Smooth muscle cell (in vitro differentiated cells): ENCODE results near the gene EPHB1. TPM values are rescaled to one million over a fixed set of nuclear protein-coding genes. Genes with fewer than 3 reads are reported as not detected.

Source experiments
- DNase-seq: peaks from one replicate; lab custom pipeline; 2025; ENCODE audit not compliant: unreplicated experiment; lab: John Stamatoyannopoulos, UW
- H2AFZ ChIP-seq: fragments of 200-600 bp; sonication (generic); 2 replicates; pipeline ENCODE4 v1.6.0; 2016; ENCODE audit warnings: antibody characterized with exemption, low read depth, mild to moderate bottlenecking
- H3F3A ChIP-seq: fragments of 200-600 bp; sonication (generic); 2 replicates; pipeline ENCODE4 v1.6.0; 2017; ENCODE audit warnings: antibody characterized with exemption, low read depth
- H3K27ac ChIP-seq: fragments of 200-600 bp; sonication (generic); 2 replicates; pipeline ENCODE4 v1.5.1; 2016; ENCODE audit warnings: low read depth, mild to moderate bottlenecking
- H3K27me3 ChIP-seq: fragments of 200-600 bp; sonication (generic); 2 replicates; pipeline ENCODE4 v1.6.1; 2016; ENCODE audit warnings: low read depth, mild to moderate bottlenecking
- H3K36me3 ChIP-seq: fragments of 200-600 bp; sonication (generic); 2 replicates; pipeline ENCODE4 v1.5.1; 2016; ENCODE audit warnings: low read depth
- H3K4me1 ChIP-seq: fragments of 200-600 bp; sonication (generic); 2 replicates; pipeline ENCODE4 v1.5.1; 2016; ENCODE audit warnings: low read depth
- H3K4me2 ChIP-seq: fragments of 200-600 bp; sonication (generic); 2 replicates; pipeline ENCODE4 v1.6.0; 2016; ENCODE audit warnings: mild to moderate bottlenecking
- H3K4me3 ChIP-seq: fragments of 200-600 bp; sonication (generic); 2 replicates; pipeline ENCODE4 v1.5.1; 2016; ENCODE audit warnings: mild to moderate bottlenecking
- H3K79me2 ChIP-seq: fragments of 200-600 bp; sonication (generic); 2 replicates; pipeline ENCODE4 v1.6.0; 2016; ENCODE audit warnings: low read depth, mild to moderate bottlenecking
- H3K9ac ChIP-seq: fragments of 200-600 bp; sonication (generic); 2 replicates; pipeline ENCODE4 v1.6.0; 2016; ENCODE audit warnings: low read depth
- H3K9me3 ChIP-seq: fragments of 200-600 bp; sonication (generic); replicated peaks from 2 replicates; pipeline ENCODE4 v1.5.1; 2016; ENCODE audit warnings: low read depth
- H4K20me1 ChIP-seq: fragments of 200-600 bp; sonication (generic); 2 replicates; pipeline ENCODE4 v1.6.0; 2016; ENCODE audit warnings: low read depth
- WGBS: methylation state at CpG from one replicate; pipeline ENCODE4 v1.1.7; 2016; ENCODE audit warnings: low lambda C conversion rate; 5-methylcytosine and 5-hydroxymethylcytosine counted together
- polyA plus RNA-seq: library from polyadenylated mRNA; unstranded; fragments of >200 nt; fragmentation: Nextera tagmentation; extraction: Ambion mirVana; gene quantifications from 2 replicates; pipeline ENCODE4 v1.2.1, GENCODE V29; 2016
- total RNA-seq: library from RNA; depleted of rRNA; stranded (reverse); fragments of >200 nt; gene quantifications from 2 replicates; pipeline ENCODE4 v1.2.3, GENCODE V29; 2014
- TF ChIP-seq, protein P1 (sequence below): fragments of 200-600 bp; sonication (generic); IDR thresholded peaks from 2 replicates; pipeline ENCODE4 v1.5.1; 2017; ENCODE audit warnings: borderline replicate concordance, mild to moderate bottlenecking, antibody characterized with exemption; ENCODE audit not compliant: insufficient read depth, poor library complexity, severe bottlenecking

Gene EPHB1
- total and polyA plus RNA-seq, 2 experiments from 2014 or later = 2.5 to 2.6 TPM

GRCh38 chr3:135271177-135272025 lies 476.3 kb downstream of the EPHB1 start:
- Histone ChIP-seq H3K27me3 (no peaks in the 10 kb centered on the region), H3K9me3 (no peaks in the 10 kb centered on the region), H4K20me1 (no peaks in the 10 kb centered on the region), H3K9ac (no peak overlapping the region), H3K4me2 (no peak overlapping the region), H3K79me2 (no peaks in the 10 kb centered on the region), H3K4me3 (no peak overlapping the region), H3K27ac (no peak overlapping the region), H2AFZ (no peak overlapping the region), H3F3A (no peaks in the 10 kb centered on the region), H3K36me3 (no peaks in the 10 kb centered on the region), H3K4me1 (no peaks in the 10 kb centered on the region)
- no peak for DNase-seq
- TF ChIP-seq, protein P1, sequence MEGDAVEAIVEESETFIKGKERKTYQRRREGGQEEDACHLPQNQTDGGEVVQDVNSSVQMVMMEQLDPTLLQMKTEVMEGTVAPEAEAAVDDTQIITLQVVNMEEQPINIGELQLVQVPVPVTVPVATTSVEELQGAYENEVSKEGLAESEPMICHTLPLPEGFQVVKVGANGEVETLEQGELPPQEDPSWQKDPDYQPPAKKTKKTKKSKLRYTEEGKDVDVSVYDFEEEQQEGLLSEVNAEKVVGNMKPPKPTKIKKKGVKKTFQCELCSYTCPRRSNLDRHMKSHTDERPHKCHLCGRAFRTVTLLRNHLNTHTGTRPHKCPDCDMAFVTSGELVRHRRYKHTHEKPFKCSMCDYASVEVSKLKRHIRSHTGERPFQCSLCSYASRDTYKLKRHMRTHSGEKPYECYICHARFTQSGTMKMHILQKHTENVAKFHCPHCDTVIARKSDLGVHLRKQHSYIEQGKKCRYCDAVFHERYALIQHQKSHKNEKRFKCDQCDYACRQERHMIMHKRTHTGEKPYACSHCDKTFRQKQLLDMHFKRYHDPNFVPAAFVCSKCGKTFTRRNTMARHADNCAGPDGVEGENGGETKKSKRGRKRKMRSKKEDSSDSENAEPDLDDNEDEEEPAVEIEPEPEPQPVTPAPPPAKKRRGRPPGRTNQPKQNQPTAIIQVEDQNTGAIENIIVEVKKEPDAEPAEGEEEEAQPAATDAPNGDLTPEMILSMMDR = no peak
- WGBS = 84% methylated on average over 10 of the region's 10 CpGs

GRCh38 chr3:135272026-135272669 lies 477.1 kb downstream of the EPHB1 start:
- WGBS = 66% methylated on average over 7 of the region's 7 CpGs
- no peaks in the 10 kb centered on the region for H3F3A ChIP-seq

DNA sequence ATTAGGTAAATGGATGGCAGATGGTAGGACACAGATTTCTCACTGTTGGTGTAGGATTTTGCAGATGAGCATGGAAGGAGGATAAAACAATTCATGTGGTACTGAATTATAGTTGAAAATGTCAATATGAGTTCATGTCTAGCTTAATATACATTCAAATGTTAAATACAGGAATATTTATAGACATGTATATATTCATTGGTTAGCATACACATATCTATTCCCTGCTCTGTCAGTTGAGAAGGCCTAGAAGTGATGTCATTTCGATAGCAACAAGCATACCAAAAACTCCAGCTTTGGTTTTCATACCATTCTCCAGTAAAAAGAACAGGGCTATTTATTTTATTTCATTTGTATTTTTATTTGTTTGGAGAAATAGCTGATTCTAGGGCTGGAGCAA lies 497.1 kb downstream of the EPHB1 start:
- Histone ChIP-seq H3K36me3 (no peaks in the 10 kb centered on the region), H3K27me3 (no peaks in the 10 kb centered on the region), H3K4me2 (no peak overlapping the region), H3K9me3 (peaks cover 5% of the 10 kb centered on the region), H3K4me1 (no peaks in the 10 kb centered on the region), H2AFZ (no peak overlapping the region), H3K4me3 (no peak overlapping the region), H3K27ac (no peak overlapping the region), H3K9ac (no peak overlapping the region), H3F3A (no peaks in the 10 kb centered on the region), H4K20me1 (no peaks in the 10 kb centered on the region), H3K79me2 (no peaks in the 10 kb centered on the region)
- 86% methylated on average over 1 of the region's 1 CpG for WGBS
- TF ChIP-seq, protein P1 = no peak
- DNase-seq = no peak

More at GRCh38 chr3:135272026-135272669, 477.1 kb downstream of the EPHB1 start:
- no peak overlapping the region for H3K4me2 ChIP-seq
- H4K20me1 ChIP-seq = no peaks in the 10 kb centered on the region
- no peak overlapping the region for H3K27ac ChIP-seq
- no peak overlapping the region for H2AFZ ChIP-seq
- H3K27me3 ChIP-seq = no peaks in the 10 kb centered on the region
- no peaks in the 10 kb centered on the region for H3K79me2 ChIP-seq
- no peaks in the 10 kb centered on the region for H3K9me3 ChIP-seq
- TF ChIP-seq, protein P1 = no peak
- H3K4me1 ChIP-seq = no peaks in the 10 kb centered on the region
- no peak overlapping the region for H3K4me3 ChIP-seq
- H3K36me3 ChIP-seq = no peaks in the 10 kb centered on the region
- DNase-seq = no peak
- no peak overlapping the region for H3K9ac ChIP-seq
